Ovary (tissue), 9 donors: ENCODE results near the gene C7. TPM values are rescaled to one million over a fixed set of nuclear protein-coding genes. Genes with fewer than 3 reads are reported as not detected.
"Not testable (repeated sequence)": the region's sequence is repeated elsewhere in the genome, so short reads cannot be mapped to it uniquely, and the experiment has no call there.

ENCODE experiments used
- DNase-seq, 5 donors: peaks; one replicate each; pipeline ENCODE4 v3.0.0-alpha.2; 2019 to 2020
- H3K27ac ChIP-seq, 2 donors: fragments of 200-600 bp; one replicate each; pipeline versions ENCODE4 v1.5.1 to v1.8.0; 2019 to 2022
- H3K27me3 ChIP-seq: fragments of 200-600 bp; one replicate; pipeline ENCODE4 v1.8.0; 2022
- H3K36me3 ChIP-seq: fragments of 200-600 bp; sonication (generic); one replicate; pipeline ENCODE4 v1.5.1; 2019
- H3K4me1 ChIP-seq: one replicate; pipeline ENCODE4 v1.8.1; 2013; ENCODE audit warnings: mild to moderate bottlenecking, moderate library complexity; ENCODE audit not compliant: insufficient read depth
- H3K4me3 ChIP-seq: fragments of 200-600 bp; sonication (generic); one replicate; pipeline ENCODE4 v1.5.1; 2017
- H3K9me3 ChIP-seq, 2 donors: fragments of 200-600 bp in 1 of 2; sonication (generic) in 1 of 2; one replicate each; pipeline versions ENCODE4 v1.5.1 to v1.8.1; 2013 to 2019; ENCODE audit warnings: mild to moderate bottlenecking in 1 of 2, moderate library complexity in 1 of 2
- EP300 ChIP-seq: sonication (generic); formaldehyde crosslinking; IDR thresholded peaks from one replicate; pipeline ENCODE4 v1.6.1; 2017; ENCODE audit warnings: antibody characterized with exemption
- POLR2A ChIP-seq: fragments of 450-650 bp; IDR thresholded peaks from one replicate; pipeline ENCODE4 v1.6.1; 2017; ENCODE audit warnings: antibody characterized with exemption, mild to moderate bottlenecking, moderate library complexity
- WGBS, 3 donors: extraction: QIAGEN DNeasy Blood & Tissue Kit in 1 of 3; methylation state at CpG; one replicate each; pipeline versions ENCODE4 v1.1.5 to v1.1.7; 2013 to 2017; 5-methylcytosine and 5-hydroxymethylcytosine counted together
- intact Hi-C, 4 donors: fragments of 100-400 bp; cut with DNase I; formaldehyde crosslinking; loops; one replicate each; pipeline versions ENCODE4 v1.11.0 to v1.15.1; 2022 to 2023
- polyA plus RNA-seq, 2 donors: library from polyadenylated mRNA; stranded (reverse); fragments of 200-250 nt in 1 of 2; fragments of 350-450 nt in 1 of 2; fragmentation: Illumina TruSeq in 1 of 2; extraction: RNeasy Lipid Tissue Mini Kit (QIAGEN cat#74804) in 1 of 2; gene quantifications; one replicate each; pipeline ENCODE4 v1.2.3, GENCODE V29; 2013 to 2014
- small RNA-seq: library from RNA; depleted of rRNA; stranded (forward); fragments of <200 nt; gene quantifications from one replicate; pipeline ENCODE3, GENCODE V24; 2016
- total RNA-seq, 7 donors: library from RNA; depleted of rRNA in 2 of 7; stranded (reverse); fragments of >200 nt in 2 of 7; fragmentation: NEBNext Ultra II Directional in 3 of 7; extraction: Animal tissue kit (Norgen Biotek cat#: 25700) in 3 of 7; gene quantifications; one replicate each; pipeline versions ENCODE4 v1.1.0 to v1.2.4, GENCODE V29; 2016 to 2023
- TF ChIP-seq, protein P1 (sequence below), 3 donors: fragments of 450-650 bp in 2 of 3; fragments of 200-600 bp in 1 of 3; IDR thresholded peaks; one replicate each; pipeline versions ENCODE4 v1.5.1 to v1.8.0; 2016 to 2022; ENCODE audit warnings: antibody characterized with exemption in 3 of 3, mild to moderate bottlenecking in 1 of 3
- donor health status: DM: no; HTN: no; CAD: no; lungs with moderate emphysema.
- donor health status: DM: no; HTN: no; CAD: no.
- donor health status: Bipolar disorder and iron deficiency.
- donor health status: DM: yes; HTN: yes; CAD: no.
- donor health status: DM: no; HTN: no; CAD: no.
- donor health status: DM: yes; HTN: yes; CAD: no.

The C7 gene
- total and polyA plus RNA-seq, 9 donors: 205 to 2,709 (median 1,224) TPM

DNA sequence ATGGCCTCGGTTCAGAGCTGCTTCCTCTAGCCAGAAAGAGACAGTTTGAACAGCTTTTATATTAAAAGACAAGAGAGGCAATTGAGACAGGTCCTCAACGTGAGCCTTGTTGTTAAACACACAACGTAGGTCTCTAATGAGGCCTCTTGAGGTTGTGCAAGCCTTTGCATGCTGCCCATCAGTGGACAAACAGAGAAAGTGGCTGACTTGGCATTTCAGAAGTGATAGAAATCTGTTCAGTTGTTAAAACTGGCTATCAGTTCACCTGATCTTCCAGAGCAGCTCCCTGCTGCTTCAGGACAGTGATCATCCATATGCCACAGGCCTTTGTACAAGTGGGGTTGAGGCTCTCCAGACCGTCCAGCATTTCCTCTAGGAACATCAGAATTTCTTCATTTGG, 103.0 kb downstream of the C7 start:
- WGBS, 3 donors: 71 to 73% (median 71%) methylated on average over 4 of the region's 4 CpGs
- no peak for DNase-seq
- no peaks in the 10 kb centered on the region for H3K9me3 ChIP-seq
- H3K36me3 ChIP-seq: no peaks in the 10 kb centered on the region
- H3K27me3 ChIP-seq: no peaks in the 10 kb centered on the region
- intact Hi-C loops: no loop called here
- no peaks in the 10 kb centered on the region for H3K4me1 ChIP-seq
- TF ChIP-seq EP300 (no peak), POLR2A (no peak)
- TF ChIP-seq, protein P1, sequence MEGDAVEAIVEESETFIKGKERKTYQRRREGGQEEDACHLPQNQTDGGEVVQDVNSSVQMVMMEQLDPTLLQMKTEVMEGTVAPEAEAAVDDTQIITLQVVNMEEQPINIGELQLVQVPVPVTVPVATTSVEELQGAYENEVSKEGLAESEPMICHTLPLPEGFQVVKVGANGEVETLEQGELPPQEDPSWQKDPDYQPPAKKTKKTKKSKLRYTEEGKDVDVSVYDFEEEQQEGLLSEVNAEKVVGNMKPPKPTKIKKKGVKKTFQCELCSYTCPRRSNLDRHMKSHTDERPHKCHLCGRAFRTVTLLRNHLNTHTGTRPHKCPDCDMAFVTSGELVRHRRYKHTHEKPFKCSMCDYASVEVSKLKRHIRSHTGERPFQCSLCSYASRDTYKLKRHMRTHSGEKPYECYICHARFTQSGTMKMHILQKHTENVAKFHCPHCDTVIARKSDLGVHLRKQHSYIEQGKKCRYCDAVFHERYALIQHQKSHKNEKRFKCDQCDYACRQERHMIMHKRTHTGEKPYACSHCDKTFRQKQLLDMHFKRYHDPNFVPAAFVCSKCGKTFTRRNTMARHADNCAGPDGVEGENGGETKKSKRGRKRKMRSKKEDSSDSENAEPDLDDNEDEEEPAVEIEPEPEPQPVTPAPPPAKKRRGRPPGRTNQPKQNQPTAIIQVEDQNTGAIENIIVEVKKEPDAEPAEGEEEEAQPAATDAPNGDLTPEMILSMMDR (IDR thresholded peaks at IDR 0.05): no peak
- H3K27ac ChIP-seq: no peak overlapping the region
- H3K4me3 ChIP-seq: no peak overlapping the region

DNA sequence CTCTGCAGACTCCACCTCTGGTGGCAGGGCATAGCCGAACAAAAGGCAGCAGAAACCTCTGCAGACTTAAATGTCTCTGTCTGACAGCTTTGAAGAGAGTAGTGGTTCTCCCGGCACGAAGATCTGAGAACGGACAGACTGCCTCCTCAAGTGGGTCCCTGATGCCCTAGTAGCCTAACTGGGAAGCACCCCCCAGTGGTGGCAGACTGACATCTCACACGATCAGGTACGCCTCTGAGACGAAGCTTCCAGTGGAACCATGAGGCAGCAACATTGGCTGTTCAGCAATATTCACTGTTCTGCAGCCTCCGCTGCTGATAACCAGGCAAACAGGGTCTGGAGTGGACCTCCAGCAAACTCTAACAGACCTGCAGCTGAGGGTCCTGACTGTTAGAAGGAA, 113.3 kb downstream of the C7 start:
- H3K4me1 ChIP-seq, H3K36me3 ChIP-seq, DNase-seq, H3K4me3 ChIP-seq, H3K27me3 ChIP-seq, H3K27ac ChIP-seq, H3K9me3 ChIP-seq, intact Hi-C loops: not testable (repeated sequence)
- 96 to 98% (median 97%) methylated on average over 8 of the region's 8 CpGs for WGBS, 3 donors

Small RNAs within 50 kb of the gene (small RNA-seq; reads per million reads assigned to genes)
- gene AC114967.1: not detected
- gene RNU7-161P: not detected

Other genes with a start within 250 kb of the C7 start
- gene PTGER4, start 229.6 kb upstream of the C7 start, total RNA-seq: 1 to 10 TPM in 5 of 7 donors, under 1 TPM in 2; 0.66 to 8.8 (median 2.8) TPM
- gene PTGER4, start 229.6 kb upstream of the C7 start, polyA plus RNA-seq: 1 to 10 TPM; 1.0 to 3.5 TPM
- gene TTC33, start 153.5 kb upstream of the C7 start, total RNA-seq: 10 to 100 TPM; 15.7 to 26.0 (median 19.6) TPM
- gene TTC33, start 153.5 kb upstream of the C7 start, polyA plus RNA-seq: 10 to 100 TPM; 10.6 to 11.6 TPM
- gene PRKAA1, start 111.1 kb upstream of the C7 start, total RNA-seq: 10 to 100 TPM; 50.3 to 77.1 (median 60.0) TPM
- gene PRKAA1, start 111.1 kb upstream of the C7 start, polyA plus RNA-seq: 10 to 100 TPM; 22.9 to 56.1 TPM
- 1,000 to 10,000 TPM in 5 of 7 donors, 100 to 1,000 TPM in 2; 686 to 2,915 (median 2,215) TPM for gene RPL37, start 74.3 kb upstream of the C7 start, total RNA-seq
- 1,000 to 10,000 TPM; 3,355 to 4,164 TPM for gene RPL37, start 74.3 kb upstream of the C7 start, polyA plus RNA-seq
- gene CARD6, start 68.1 kb upstream of the C7 start, total RNA-seq: 1 to 10 TPM; 2.0 to 6.3 (median 5.2) TPM
- 1 to 10 TPM; 3.3 to 9.4 TPM for gene CARD6, start 68.1 kb upstream of the C7 start, polyA plus RNA-seq
- not detected for gene MROH2B, start 161.8 kb downstream of the C7 start, total RNA-seq
- gene MROH2B, start 161.8 kb downstream of the C7 start, polyA plus RNA-seq: under 1 TPM in 1 of 2 donors, not detected in 1; 0.01 TPM